Endodermal cell (in vitro differentiated cells): Measurements from ENCODE around the gene OR2B2. TPM values are rescaled to one million over a fixed set of nuclear protein-coding genes. Genes with fewer than 3 reads are reported as not detected.
"Not testable (repeated sequence)": the region's sequence is repeated elsewhere in the genome, so short reads cannot be mapped to it uniquely, and the experiment has no call there.

ENCODE experiments used
- DNase-seq: peaks from one replicate; pipeline ENCODE4 v3.0.0-alpha.2; 2017
- H3K27ac ChIP-seq: 2 replicates; pipeline ENCODE4 v1.5.1; 2013; ENCODE audit warnings: mild to moderate bottlenecking, low read depth, low read length, moderate library complexity
- H3K27me3 ChIP-seq: 2 replicates; pipeline ENCODE4 v1.6.1; 2013; ENCODE audit warnings: mild to moderate bottlenecking, low read length, moderate library complexity; ENCODE audit not compliant: insufficient read depth, control insufficient read depth, poor library complexity, severe bottlenecking
- H3K36me3 ChIP-seq: 2 replicates; pipeline ENCODE4 v1.7.0; 2013; ENCODE audit warnings: mild to moderate bottlenecking, low read length, moderate library complexity; ENCODE audit not compliant: control insufficient read depth, insufficient read depth
- H3K4me1 ChIP-seq: one replicate; pipeline ENCODE4 v1.7.0; 2013; ENCODE audit warnings: low read length; ENCODE audit not compliant: control insufficient read depth, insufficient read depth
- H3K4me3 ChIP-seq: 2 replicates; pipeline ENCODE4 v1.5.1; 2013; ENCODE audit warnings: mild to moderate bottlenecking, low read length, moderate library complexity
- H3K9ac ChIP-seq: 2 replicates; pipeline ENCODE4 v1.6.1; 2013; ENCODE audit warnings: mild to moderate bottlenecking, low read length, moderate library complexity; ENCODE audit not compliant: poor library complexity, severe bottlenecking; ENCODE audit errors: extremely low read depth
- H3K9me3 ChIP-seq: 2 replicates; pipeline ENCODE4 v1.6.1; 2013; ENCODE audit warnings: mild to moderate bottlenecking, low read length, moderate library complexity; ENCODE audit not compliant: control insufficient read depth
- H3K27ac Mint-ChIP-seq: 2 replicates; pipeline ENCODE4 v1.8.0; 2020; ENCODE audit warnings: mixed read lengths
- H3K27me3 Mint-ChIP-seq: 2 replicates; pipeline ENCODE4 v1.8.0; 2021; ENCODE audit warnings: mild to moderate bottlenecking, mixed read lengths; ENCODE audit not compliant: insufficient read depth
- H3K36me3 Mint-ChIP-seq: 2 replicates; pipeline ENCODE4 v1.8.0; 2020; ENCODE audit warnings: low read depth, mixed read lengths
- H3K4me1 Mint-ChIP-seq: 2 replicates; pipeline ENCODE4 v1.8.0; 2020; ENCODE audit warnings: mixed read lengths
- H3K4me3 Mint-ChIP-seq: 2 replicates; pipeline ENCODE4 v1.8.0; 2020; ENCODE audit warnings: mild to moderate bottlenecking, moderate library complexity, mixed read lengths
- H3K9me3 Mint-ChIP-seq: 2 replicates; pipeline ENCODE4 v1.8.0; 2020; ENCODE audit warnings: mild to moderate bottlenecking, mixed read lengths
- CTCF ChIP-seq: fragments of 200-600 bp; sonication (generic); conservative IDR thresholded peaks from 2 replicates; pipeline ENCODE4 v1.5.0; 2021; ENCODE audit warnings: antibody characterized with exemption, mild to moderate bottlenecking
- WGBS, 2 experiments: methylation state at CpG; one replicate each; pipeline versions ENCODE4 v1.1.5 to v1.1.7; 2013; ENCODE audit warnings: missing lambda C conversion rate in 2 of 2, mixed read lengths in 1 of 2; ENCODE audit not compliant: insufficient coverage in 1 of 2, insufficient read length in 1 of 2; 5-methylcytosine and 5-hydroxymethylcytosine counted together
- total RNA-seq, 2 donors: library from RNA; stranded (reverse); fragmentation: NEBNext Ultra II Directional in 1 of 2; extraction: Animal tissue kit (Norgen Biotek cat#: 25700) in 1 of 2; gene quantifications; 2 replicates in 1 of 2; 3 replicates in 1 of 2; pipeline ENCODE4 v1.2.1, GENCODE V29; 2021

The OR2B2 gene
- total RNA-seq, 2 donors from 2014 or later, result not detected

DNA sequence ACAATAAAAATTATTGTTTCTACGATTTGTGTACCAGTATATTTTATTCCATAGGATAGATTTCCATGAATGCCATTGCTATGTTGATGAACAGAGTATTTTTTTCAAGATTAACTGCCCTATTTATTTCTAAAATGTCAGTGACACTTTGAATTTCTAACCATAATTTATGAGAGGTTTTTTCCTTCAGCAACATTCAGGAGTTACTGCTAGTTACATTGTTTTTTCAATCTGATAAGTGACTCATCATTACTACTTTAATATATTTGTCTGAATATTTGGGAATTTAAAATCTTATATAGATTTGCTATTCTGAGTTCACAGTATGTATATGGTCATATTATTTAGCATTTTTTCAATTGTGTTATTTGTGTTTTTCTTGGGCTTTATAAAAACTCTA, 38.8 kb upstream of the OR2B2 start:
- no peak for DNase-seq
- Mint-ChIP-seq H3K9me3 (peaks cover 3% of the 10 kb centered on the region), H3K4me3 (no peak overlapping the region), H3K27ac (no peak overlapping the region), H3K4me1 (no peaks in the 10 kb centered on the region), H3K36me3 (no peaks in the 10 kb centered on the region), H3K27me3 (peaks cover 18% of the 10 kb centered on the region)
- no peak for TF ChIP-seq CTCF
- Histone ChIP-seq H3K9ac (no peak overlapping the region), H3K36me3 (no peaks in the 10 kb centered on the region), H3K4me1 (peaks cover 2% of the 10 kb centered on the region), H3K27ac (no peak overlapping the region), H3K27me3 (no peaks in the 10 kb centered on the region), H3K9me3 (peaks cover 7% of the 10 kb centered on the region), H3K4me3 (no peak overlapping the region)
- 67% methylated on average over 1 of the region's 1 CpG; no CpG with 5 or more reads in 1 of the 2 experiments for WGBS, 2 experiments

DNA sequence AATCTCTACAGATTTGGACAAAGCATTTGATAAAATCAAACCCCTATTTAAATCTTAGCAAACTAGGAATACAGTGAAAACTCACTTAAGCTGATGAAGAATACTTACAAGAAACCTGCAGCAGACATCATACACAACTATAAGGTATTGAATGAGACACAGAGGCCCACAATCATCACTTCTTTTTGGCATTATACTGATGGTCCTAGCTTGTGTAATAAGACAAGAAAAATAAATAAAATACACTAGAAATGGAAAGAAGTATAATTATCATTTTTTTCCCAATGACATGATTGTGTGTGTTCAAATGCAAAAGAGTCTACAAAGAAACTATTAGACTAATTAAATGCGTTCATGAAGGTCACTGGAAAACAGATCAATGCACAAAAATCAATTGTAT, 36.0 kb upstream of the OR2B2 start:
- Mint-ChIP-seq H3K36me3 (no peaks in the 10 kb centered on the region), H3K4me3 (no peak overlapping the region), H3K9me3 (peaks cover 3% of the 10 kb centered on the region), H3K27me3 (peaks cover 24% of the 10 kb centered on the region), H3K27ac (no peak overlapping the region), H3K4me1 (no peaks in the 10 kb centered on the region)
- Histone ChIP-seq H3K9ac (no peak overlapping the region), H3K27me3 (no peaks in the 10 kb centered on the region), H3K36me3 (no peaks in the 10 kb centered on the region), H3K9me3 (peaks cover 7% of the 10 kb centered on the region), H3K4me3 (no peak overlapping the region), H3K27ac (no peak overlapping the region), H3K4me1 (no peaks in the 10 kb centered on the region)
- no peak for DNase-seq
- no peak for TF ChIP-seq CTCF
- WGBS, 2 experiments, result 89% methylated on average over 1 of the region's 1 CpG; no CpG with 5 or more reads in 1 of the 2 experiments

GRCh38 chr6:27943072-27943471, 30.9 kb upstream of the OR2B2 start:
- H3K4me1 Mint-ChIP-seq, H3K36me3 Mint-ChIP-seq, H3K9me3 Mint-ChIP-seq, H3K4me3 ChIP-seq, H3K27ac ChIP-seq, H3K9ac ChIP-seq, H3K36me3 ChIP-seq, H3K4me1 ChIP-seq, H3K9me3 ChIP-seq, H3K27ac Mint-ChIP-seq: not testable (repeated sequence)
- H3K27me3 Mint-ChIP-seq, result peaks cover 33% of the 10 kb centered on the region
- peak overlapping the region; percentile 49 for H3K4me3 Mint-ChIP-seq
- WGBS, 2 experiments, result 59 to 69% methylated on average over 6 of the region's 6 CpGs
- H3K27me3 ChIP-seq, result peaks cover 13% of the 10 kb centered on the region
- DNase-seq, result peak; percentile 51

DNA sequence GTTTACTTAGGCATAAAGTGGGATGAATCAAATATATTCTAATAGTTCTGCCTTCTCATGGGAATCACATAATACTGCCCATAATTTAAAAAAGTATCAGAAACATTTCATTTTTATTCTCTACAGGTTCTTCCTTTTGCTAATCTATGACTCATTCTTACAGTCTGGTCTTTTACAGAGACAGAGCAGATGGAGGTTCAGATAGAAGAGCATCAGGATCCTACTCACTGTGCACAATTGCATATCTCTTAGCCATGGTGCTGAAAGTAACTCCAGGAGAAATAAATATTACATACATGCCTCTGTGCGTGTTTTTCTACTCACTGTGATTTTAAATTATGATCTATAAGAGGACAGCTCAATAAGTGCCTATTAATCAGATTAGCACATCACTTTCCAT, 28.6 kb upstream of the OR2B2 start:
- Mint-ChIP-seq H3K27ac (no peak overlapping the region), H3K4me1 (no peaks in the 10 kb centered on the region), H3K36me3 (no peaks in the 10 kb centered on the region), H3K4me3 (no peak overlapping the region), H3K27me3 (peaks cover 29% of the 10 kb centered on the region), H3K9me3 (no peaks in the 10 kb centered on the region)
- DNase-seq, result no peak
- TF ChIP-seq CTCF, result no peak
- WGBS, 2 experiments, result 80 to 100% methylated on average over 1 of the region's 1 CpG
- Histone ChIP-seq H3K4me3 (no peak overlapping the region), H3K27me3 (peaks cover 21% of the 10 kb centered on the region), H3K9me3 (no peaks in the 10 kb centered on the region), H3K4me1 (no peaks in the 10 kb centered on the region), H3K36me3 (no peaks in the 10 kb centered on the region), H3K9ac (no peak overlapping the region), H3K27ac (no peak overlapping the region)
